Mammary epithelial cell (primary cell): ENCODE data around the gene TAF9.

Source experiments
- EZH2 ChIP-seq: IDR thresholded peaks from 2 replicates; pipeline ENCODE4 v1.6.1; 2012; ENCODE audit warnings: low read length, inconsistent platforms, borderline replicate concordance
- TF ChIP-seq, protein P1 (sequence below), 2 donors: IDR thresholded peaks in 1 of 2; conservative IDR thresholded peaks in 1 of 2; 2 replicates each; pipeline ENCODE4 v1.5.1; 2011 to 2012; ENCODE audit warnings: inconsistent platforms in 2 of 2, low read length in 2 of 2, mild to moderate bottlenecking in 2 of 2, control low read depth in 1 of 2, low read depth in 1 of 2; ENCODE audit not compliant: insufficient read depth in 1 of 2; ENCODE audit errors: extremely low read depth in 1 of 2

DNA sequence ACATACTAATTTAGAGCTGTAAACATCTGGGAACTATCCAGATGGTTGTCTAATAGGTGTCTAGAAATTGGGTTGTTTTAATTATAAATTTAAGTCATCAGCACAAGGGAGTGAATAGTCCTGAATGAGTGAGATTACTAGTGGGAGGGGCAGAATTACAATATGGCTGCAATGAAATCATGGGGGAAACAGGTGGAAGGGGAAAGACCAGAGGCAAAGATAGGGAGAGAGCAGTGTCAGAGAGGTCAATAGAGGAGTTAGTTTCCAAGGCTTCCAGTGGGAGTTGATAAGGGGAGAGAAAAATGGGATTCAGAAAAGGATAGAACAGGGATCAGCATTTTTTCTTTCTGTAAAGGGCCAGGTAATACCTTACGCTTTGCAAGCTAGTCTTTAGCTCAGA, 8.9 kb downstream of the TAF9 start:
- TF ChIP-seq, protein P1, sequence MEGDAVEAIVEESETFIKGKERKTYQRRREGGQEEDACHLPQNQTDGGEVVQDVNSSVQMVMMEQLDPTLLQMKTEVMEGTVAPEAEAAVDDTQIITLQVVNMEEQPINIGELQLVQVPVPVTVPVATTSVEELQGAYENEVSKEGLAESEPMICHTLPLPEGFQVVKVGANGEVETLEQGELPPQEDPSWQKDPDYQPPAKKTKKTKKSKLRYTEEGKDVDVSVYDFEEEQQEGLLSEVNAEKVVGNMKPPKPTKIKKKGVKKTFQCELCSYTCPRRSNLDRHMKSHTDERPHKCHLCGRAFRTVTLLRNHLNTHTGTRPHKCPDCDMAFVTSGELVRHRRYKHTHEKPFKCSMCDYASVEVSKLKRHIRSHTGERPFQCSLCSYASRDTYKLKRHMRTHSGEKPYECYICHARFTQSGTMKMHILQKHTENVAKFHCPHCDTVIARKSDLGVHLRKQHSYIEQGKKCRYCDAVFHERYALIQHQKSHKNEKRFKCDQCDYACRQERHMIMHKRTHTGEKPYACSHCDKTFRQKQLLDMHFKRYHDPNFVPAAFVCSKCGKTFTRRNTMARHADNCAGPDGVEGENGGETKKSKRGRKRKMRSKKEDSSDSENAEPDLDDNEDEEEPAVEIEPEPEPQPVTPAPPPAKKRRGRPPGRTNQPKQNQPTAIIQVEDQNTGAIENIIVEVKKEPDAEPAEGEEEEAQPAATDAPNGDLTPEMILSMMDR (conservative IDR thresholded peaks at IDR 0.05 in 1 of 2, IDR thresholded peaks at IDR 0.05 in 1 of 2; ENCODE audit: extremely low read depth in 1 of 2, insufficient read depth in 1 of 2, low read depth in 1 of 2, low read length in 2 of 2) = no peak
- no peak for TF ChIP-seq EZH2
